Neural cell (in vitro differentiated cells): ENCODE measurements around the gene ADAM11. TPM values are rescaled to one million over a fixed set of nuclear protein-coding genes. Genes with fewer than 3 reads are reported as not detected.
"Not testable (repeated sequence)": the region's sequence is repeated elsewhere in the genome, so short reads cannot be mapped to it uniquely, and the experiment has no call there.

Experiments
- H2AFZ ChIP-seq: fragments of 200-600, 300-800 bp; sonication (generic), shearing (Covaris generic); 2 replicates; pipeline ENCODE4 v1.6.0; 2014; ENCODE audit warnings: low read depth, mild to moderate bottlenecking, antibody characterized with exemption, low read length, moderate library complexity
- H3F3A ChIP-seq: fragments of 200-600 bp; shearing (Covaris generic); 2 replicates; pipeline ENCODE4 v1.6.1; 2016; ENCODE audit warnings: mild to moderate bottlenecking, moderate library complexity, mixed read lengths, antibody characterized with exemption, low read length; ENCODE audit not compliant: insufficient read depth, poor library complexity, severe bottlenecking
- H3K27ac ChIP-seq: fragments of 200-600, 300-800 bp; sonication (generic), shearing (Covaris generic); 2 replicates; pipeline ENCODE4 v1.5.1; 2014; ENCODE audit warnings: mild to moderate bottlenecking, low read length, moderate library complexity
- H3K27me3 ChIP-seq: fragments of 300-800, 200-600 bp; sonication (generic), shearing (Covaris generic); 2 replicates; pipeline ENCODE4 v1.6.0; 2014; ENCODE audit warnings: mild to moderate bottlenecking, low read depth, low read length, moderate library complexity; ENCODE audit not compliant: insufficient read depth
- H3K36me3 ChIP-seq: fragments of 300-800, 200-600 bp; sonication (generic), shearing (Covaris generic); 2 replicates; pipeline ENCODE4 v1.5.1; 2014; ENCODE audit warnings: mild to moderate bottlenecking, antibody characterized with exemption, low read length, moderate library complexity; ENCODE audit not compliant: insufficient read depth
- H3K4me2 ChIP-seq: fragments of 300-800, 200-600 bp; sonication (generic), shearing (Covaris generic); 2 replicates; pipeline ENCODE4 v1.6.0; 2014; ENCODE audit warnings: mild to moderate bottlenecking, low read length
- H3K4me3 ChIP-seq: fragments of 300-800, 200-600 bp; sonication (generic), shearing (Covaris generic); 2 replicates; pipeline ENCODE4 v1.5.1; 2014; ENCODE audit warnings: mild to moderate bottlenecking, low read length, moderate library complexity
- H3K79me2 ChIP-seq: fragments of 200-600 bp; shearing (Covaris generic); replicated peaks from 2 replicates; pipeline ENCODE4 v1.6.0; 2014; ENCODE audit warnings: mild to moderate bottlenecking, low read length, moderate library complexity; ENCODE audit not compliant: insufficient read depth
- H3K9ac ChIP-seq: fragments of 300-800, 200-600 bp; sonication (generic), shearing (Covaris generic); 2 replicates; pipeline ENCODE4 v1.6.1; 2016; ENCODE audit warnings: mild to moderate bottlenecking, low read length, mixed read lengths
- H3K9me2 ChIP-seq: fragments of 200-600 bp; shearing (Covaris generic); 2 replicates; pipeline ENCODE4 v1.6.1; 2016; ENCODE audit warnings: mild to moderate bottlenecking, low read length, mixed read lengths; ENCODE audit not compliant: insufficient read depth
- H3K9me3 ChIP-seq: fragments of 200-600, 300-800 bp; sonication (generic), shearing (Covaris generic); 2 replicates; pipeline ENCODE4 v1.6.1; 2016; ENCODE audit warnings: mild to moderate bottlenecking, mixed run types, low read length, moderate library complexity, mixed read lengths
- H4K20me1 ChIP-seq: fragments of 200-600 bp; shearing (Covaris generic); 2 replicates; pipeline ENCODE4 v1.6.1; 2016; ENCODE audit warnings: mild to moderate bottlenecking, mixed run types; ENCODE audit not compliant: insufficient read depth
- CTCF ChIP-seq: fragments of 450-650 bp; IDR thresholded peaks from 2 replicates; pipeline ENCODE4 v1.5.1; 2014; ENCODE audit warnings: antibody characterized with exemption, mild to moderate bottlenecking, moderate library complexity; ENCODE audit not compliant: poor library complexity, severe bottlenecking
- EP300 ChIP-seq: fragments of 450-650 bp; conservative IDR thresholded peaks from 2 replicates; pipeline ENCODE4 v1.6.1; 2014; ENCODE audit warnings: antibody characterized with exemption, mild to moderate bottlenecking, moderate library complexity; ENCODE audit not compliant: poor library complexity, severe bottlenecking
- EZH2 ChIP-seq: fragments of 200-600, 300-800 bp; shearing (Covaris generic), sonication (generic); IDR thresholded peaks from 2 replicates; pipeline ENCODE4 v1.6.1; 2014; ENCODE audit warnings: antibody characterized with exemption, low read length, borderline replicate concordance, mild to moderate bottlenecking; ENCODE audit not compliant: insufficient read depth, poor library complexity, severe bottlenecking
- MXI1 ChIP-seq: fragments of 450-650 bp; conservative IDR thresholded peaks from 2 replicates; pipeline ENCODE4 v1.6.1; 2014; ENCODE audit warnings: antibody characterized with exemption, mild to moderate bottlenecking; ENCODE audit not compliant: poor library complexity, severe bottlenecking
- POLR2AphosphoS5 ChIP-seq: IDR thresholded peaks from 2 replicates; pipeline ENCODE4 v1.6.1; 2012
- RAD21 ChIP-seq: fragments of 450-650 bp; conservative IDR thresholded peaks from 2 replicates; pipeline ENCODE4 v1.6.1; 2014; ENCODE audit warnings: antibody characterized with exemption, mild to moderate bottlenecking, moderate library complexity
- REST ChIP-seq: IDR thresholded peaks from 2 replicates; pipeline ENCODE4 v1.6.1; 2012; ENCODE audit warnings: borderline replicate concordance
- SMC3 ChIP-seq: fragments of 450-650 bp; conservative IDR thresholded peaks from 2 replicates; pipeline ENCODE4 v1.6.1; 2014; ENCODE audit warnings: antibody characterized with exemption, mild to moderate bottlenecking, moderate library complexity; ENCODE audit not compliant: poor library complexity
- TAF1 ChIP-seq: IDR thresholded peaks from 2 replicates; pipeline ENCODE4 v1.6.1; 2012; ENCODE audit warnings: low read depth
- polyA plus RNA-seq: library from polyadenylated mRNA; depleted of rRNA; stranded (reverse); fragments of >200 nt; gene quantifications from 2 replicates; pipeline ENCODE4 v1.2.3, GENCODE V29; 2014

The ADAM11 gene
- polyA plus RNA-seq, 1 donor from 2014 or later = 25.8 TPM

- no peaks in the 10 kb centered on the region for H3K36me3 ChIP-seq
- H3K4me2 ChIP-seq = no peak overlapping the region
- H3K9ac ChIP-seq = no peak overlapping the region
- H3F3A ChIP-seq = no peaks in the 10 kb centered on the region
- no peak for TF ChIP-seq MXI1
- TF ChIP-seq RAD21 = no peak
- no peak for TF ChIP-seq POLR2AphosphoS5
- TF ChIP-seq REST = no peak
- TF ChIP-seq EP300 = no peak
- TF ChIP-seq EZH2 = no peak
- no peak for TF ChIP-seq TAF1
- TF ChIP-seq CTCF = no peak
- no peak for TF ChIP-seq SMC3
- H3K79me2 ChIP-seq = no peaks in the 10 kb centered on the region
- no peak overlapping the region for H2AFZ ChIP-seq
- H3K27me3 ChIP-seq = no peaks in the 10 kb centered on the region
- H3K9me3 ChIP-seq = no peaks in the 10 kb centered on the region
- no peaks in the 10 kb centered on the region for H4K20me1 ChIP-seq
- H3K27ac ChIP-seq = no peak overlapping the region
- no peaks in the 10 kb centered on the region for H3K9me2 ChIP-seq
- H3K4me3 ChIP-seq = no peak overlapping the region
Measured at GRCh38 chr17:44722254-44722653, 36.5 kb upstream of the ADAM11 start.

GRCh38 chr17:44726121-44726520, 32.7 kb upstream of the ADAM11 start:
- H3K9me2 ChIP-seq, H3K9me3 ChIP-seq, H3K4me3 ChIP-seq, H3K36me3 ChIP-seq, H2AFZ ChIP-seq, H3K27ac ChIP-seq, H3K4me2 ChIP-seq, H3K27me3 ChIP-seq, H3F3A ChIP-seq, H3K9ac ChIP-seq, H4K20me1 ChIP-seq, H3K79me2 ChIP-seq: not testable (repeated sequence)

GRCh38 chr17:44733753-44734152, 25.0 kb upstream of the ADAM11 start:
- Histone ChIP-seq H3K9ac (no peak overlapping the region), H3K9me2 (no peaks in the 10 kb centered on the region), H3K36me3 (no peaks in the 10 kb centered on the region), H3K9me3 (no peaks in the 10 kb centered on the region), H4K20me1 (no peaks in the 10 kb centered on the region), H3K4me2 (no peak overlapping the region), H3K27me3 (no peaks in the 10 kb centered on the region), H3K4me3 (no peak overlapping the region), H3K27ac (no peak overlapping the region), H3K79me2 (no peaks in the 10 kb centered on the region), H3F3A (no peaks in the 10 kb centered on the region), H2AFZ (no peak overlapping the region)
- TF ChIP-seq RAD21 = peak; percentile 23
- peak; percentile 33 for TF ChIP-seq CTCF
- TF ChIP-seq EP300 = no peak
- no peak for TF ChIP-seq POLR2AphosphoS5
- no peak for TF ChIP-seq REST
